Measurements from ENCODE around the gene DDHD1.

GRCh38 chr14:53168786-53169185, 15.7 kb upstream of the DDHD1 start:
- no peak for TF ChIP-seq CTCF (conservative IDR thresholded peaks at IDR 0.05)
- TF ChIP-seq ZFX (IDR thresholded peaks at IDR 0.05) = no peak
